GM15510 (cell line): ENCODE data around the gene NSDHL.

Experiments used
- POLR2A ChIP-seq: IDR thresholded peaks from 3 replicates; pipeline ENCODE4 v1.6.1; 2011; ENCODE audit warnings: borderline replicate concordance; ENCODE audit not compliant: insufficient read length; ENCODE audit errors: extremely low read depth

Gene NSDHL

GRCh38 chrX:152876931-152877840, 46.3 kb downstream of the NSDHL start:
- TF ChIP-seq POLR2A: no peak

DNA sequence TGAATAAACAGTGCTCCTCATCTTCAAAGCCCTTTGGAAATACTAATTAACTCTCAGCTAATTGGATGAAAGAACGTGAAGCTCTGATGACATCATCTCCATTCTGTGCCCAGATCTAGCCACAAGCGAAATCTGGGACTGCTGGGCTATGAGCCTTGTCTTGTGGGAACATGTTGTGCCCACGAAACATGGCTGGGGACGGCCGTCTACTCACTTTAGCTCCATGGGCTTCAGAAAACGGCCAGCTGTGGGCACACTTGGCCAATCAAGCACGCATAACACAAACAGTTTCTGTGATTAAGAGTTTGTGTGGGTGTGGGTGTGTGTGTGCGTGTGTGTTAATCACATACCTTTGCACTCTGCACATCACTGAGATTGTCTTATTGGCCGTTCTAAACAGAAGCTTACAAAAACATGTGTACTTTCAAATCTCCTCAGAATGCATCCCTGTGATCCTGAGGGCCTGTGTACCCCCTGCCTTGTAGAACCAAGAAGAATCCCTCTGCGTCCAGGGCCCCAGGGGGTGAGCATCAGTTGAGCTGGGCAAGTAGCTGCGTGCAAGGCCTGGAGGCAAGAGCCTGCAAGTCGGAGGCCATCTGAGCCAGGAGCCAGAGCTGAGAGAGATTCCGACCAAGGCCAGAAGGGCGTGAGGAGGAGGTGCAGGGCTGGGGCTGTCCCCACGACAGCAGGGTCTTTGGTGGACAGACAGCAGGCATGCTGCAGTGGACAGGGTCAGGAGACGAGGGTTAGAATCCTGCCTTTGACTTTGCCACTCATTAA, 48.3 kb downstream of the NSDHL start:
- no peak for TF ChIP-seq POLR2A

GRCh38 chrX:152881289-152881688, 50.4 kb downstream of the NSDHL start:
- TF ChIP-seq POLR2A: no peak

GRCh38 chrX:152884171-152884570, 53.3 kb downstream of the NSDHL start:
- TF ChIP-seq POLR2A: no peak

DNA sequence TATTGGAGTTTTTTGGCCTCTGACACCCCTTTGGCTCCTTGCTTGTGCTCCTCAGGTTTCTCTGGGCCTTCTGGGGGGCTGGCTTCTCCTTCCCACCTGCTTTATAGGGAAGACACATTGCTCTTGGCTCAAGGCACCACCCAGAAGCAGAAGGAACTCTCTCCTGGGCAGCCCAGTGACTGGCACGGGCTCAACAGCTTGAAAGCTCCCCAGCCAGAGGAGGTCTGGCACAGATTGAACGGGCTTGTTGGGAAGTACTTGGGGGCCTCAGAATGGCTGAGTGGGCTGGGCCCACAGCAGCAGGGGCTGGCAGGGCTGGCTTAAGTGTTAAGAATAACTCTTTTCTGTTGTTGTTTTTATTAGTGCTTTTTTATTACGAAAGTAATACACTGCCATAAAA, 55.9 kb downstream of the NSDHL start:
- no peak for TF ChIP-seq POLR2A

DNA sequence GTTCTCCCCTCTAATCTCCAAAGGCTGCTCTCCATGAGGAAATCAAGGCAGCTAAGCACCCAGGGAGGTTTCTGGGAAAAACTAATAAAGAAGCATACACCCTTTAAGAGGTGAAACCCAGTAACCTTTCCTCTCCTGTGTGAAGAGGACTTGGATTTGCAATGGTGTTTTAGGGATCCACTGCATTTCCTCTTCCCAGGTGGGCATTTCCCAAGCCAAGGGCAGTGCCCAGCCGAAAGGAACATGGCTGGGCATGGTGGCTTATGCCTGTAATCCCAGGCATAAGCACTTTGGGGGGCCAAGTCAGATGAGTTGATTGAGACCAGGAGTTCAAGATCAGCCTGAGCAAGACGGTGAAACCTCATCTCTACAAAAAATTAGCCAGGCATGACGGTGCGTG, 61.6 kb downstream of the NSDHL start:
- no peak for TF ChIP-seq POLR2A

DNA sequence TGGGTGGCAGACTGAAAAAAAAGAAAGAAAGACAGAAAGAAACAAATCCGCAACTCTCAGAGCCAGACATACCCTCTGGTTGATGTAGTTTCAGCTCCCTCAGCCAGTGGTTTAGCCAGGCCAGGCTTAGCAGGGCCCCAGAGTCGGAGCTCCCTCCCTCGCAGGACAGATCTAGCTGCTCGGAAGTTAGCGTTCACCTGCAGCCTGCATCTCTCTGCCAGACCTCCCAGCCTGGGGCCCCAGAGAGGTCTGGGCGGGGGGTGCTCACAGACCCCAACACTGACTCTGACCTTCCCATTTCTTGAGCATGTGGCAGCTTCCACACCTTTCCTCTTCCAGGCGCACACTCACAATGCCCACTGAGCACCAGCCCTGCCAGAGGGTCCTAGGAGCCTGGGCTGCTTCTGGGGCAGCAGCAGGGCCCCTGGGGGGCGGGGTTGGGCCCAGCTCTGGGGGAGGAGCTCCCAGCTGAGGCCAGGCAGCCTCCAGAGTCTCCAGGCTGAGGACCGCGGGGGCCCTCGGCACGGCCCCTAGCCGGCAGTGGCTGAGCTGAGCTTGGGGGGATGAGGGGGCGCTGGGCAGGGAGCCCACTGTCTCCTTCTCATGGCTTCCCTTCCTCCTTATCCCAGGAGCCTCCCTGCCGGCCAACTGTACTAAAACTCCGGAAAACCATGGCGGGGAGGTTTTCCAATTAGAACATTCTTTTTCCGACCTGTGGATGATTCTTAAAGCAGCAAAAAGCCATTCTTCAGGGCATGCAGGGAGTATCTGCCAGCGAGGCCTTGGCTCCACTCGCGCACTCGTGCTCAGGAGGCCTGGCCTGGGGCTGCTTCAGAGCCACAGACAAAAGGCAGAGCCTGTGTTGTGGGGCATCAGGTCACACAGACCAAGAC, 62.4 kb downstream of the NSDHL start:
- TF ChIP-seq POLR2A: no peak

- TF ChIP-seq POLR2A: no peak
These were observed 63.2 kb downstream of the NSDHL start for GRCh38 chrX:152893980-152894610.

DNA sequence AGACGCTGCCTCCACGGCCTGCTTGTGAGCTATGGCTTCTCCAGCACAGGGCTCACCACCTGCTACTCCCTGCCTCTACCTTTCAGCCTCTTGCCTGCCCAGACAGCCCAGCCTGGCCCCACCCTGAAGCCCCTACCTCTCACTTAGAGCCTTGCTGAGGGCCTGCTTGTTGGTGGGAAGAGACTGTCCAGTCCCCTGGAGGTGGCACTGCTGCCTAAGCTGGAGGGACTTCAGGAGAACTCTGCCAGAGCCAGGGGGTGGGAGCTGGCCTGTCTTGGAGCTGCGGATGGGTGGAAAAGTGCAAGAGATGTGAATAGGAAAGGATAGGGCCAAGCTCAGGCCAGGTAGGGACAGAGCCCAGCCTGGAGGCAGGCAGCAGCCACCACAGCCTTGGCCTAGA, 64.3 kb downstream of the NSDHL start:
- no peak for TF ChIP-seq POLR2A

- no peak for TF ChIP-seq POLR2A
These were observed 65.0 kb downstream of the NSDHL start for GRCh38 chrX:152895724-152896420.

DNA sequence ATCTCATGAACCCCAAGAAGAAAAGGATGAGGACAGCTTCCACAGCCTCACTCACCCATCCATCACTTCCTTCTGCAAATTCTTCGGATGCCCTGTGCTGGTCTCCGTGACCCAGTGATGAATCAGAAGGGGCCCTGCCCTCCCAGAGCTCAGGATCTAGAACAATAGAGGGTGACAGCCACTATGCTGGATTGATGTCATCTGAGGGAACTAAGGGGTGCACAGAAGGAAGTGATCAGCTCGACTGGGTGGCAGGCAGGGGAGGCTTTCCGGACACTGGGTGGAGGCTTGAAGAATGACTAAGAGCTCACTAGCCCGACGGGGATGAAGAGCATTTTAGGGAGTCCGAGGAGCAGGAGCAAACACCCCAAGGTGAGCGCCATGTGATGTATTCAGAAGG, 65.6 kb downstream of the NSDHL start:
- no peak for TF ChIP-seq POLR2A

DNA sequence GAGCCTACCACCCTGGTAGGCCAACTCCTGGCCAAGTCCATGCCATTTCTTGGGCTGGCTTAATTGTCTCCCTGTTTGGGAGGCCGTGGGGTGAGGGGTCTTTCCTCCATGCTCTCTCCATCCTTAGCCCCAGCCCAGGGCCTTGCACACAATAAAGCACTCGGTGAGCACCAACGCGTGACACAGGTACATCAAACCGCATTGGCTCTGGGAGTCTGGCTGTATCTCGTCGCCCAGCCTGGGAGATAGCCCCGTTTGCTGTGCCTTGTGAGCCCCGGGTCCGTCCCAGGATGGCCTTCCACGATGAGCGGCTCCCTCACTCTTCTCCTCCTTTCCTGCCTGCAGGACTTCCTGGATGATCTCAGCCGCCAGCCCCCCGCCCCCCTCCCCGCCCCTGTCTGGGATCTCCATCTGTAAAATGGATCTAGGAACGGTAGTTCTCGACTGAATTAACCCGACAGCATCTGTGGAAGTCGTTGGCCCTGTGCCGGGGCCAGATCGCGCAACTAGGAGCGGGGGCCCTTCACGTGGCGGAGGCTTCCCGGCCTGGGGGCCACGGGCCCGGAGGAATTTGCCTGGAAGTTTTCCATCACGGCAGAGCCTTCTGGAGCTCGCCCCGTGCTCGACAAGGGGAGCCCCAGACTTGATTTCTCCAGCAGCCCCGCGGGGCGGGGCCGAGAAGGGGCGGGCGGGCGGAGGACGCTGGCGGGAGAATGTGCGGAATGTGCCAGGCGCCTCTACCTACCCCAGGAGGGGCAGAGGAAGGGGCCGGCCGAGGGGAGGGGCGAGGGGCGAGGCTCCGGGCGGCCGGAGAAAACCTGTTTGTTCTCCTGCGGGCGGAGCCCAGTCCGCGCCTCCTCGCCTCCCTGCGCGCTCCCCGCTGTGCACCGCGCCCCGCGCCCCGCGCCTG, 66.6 kb downstream of the NSDHL start, which contains the start of gene ZNF185:
TSS of gene ZNF185 (plus strand) at position 846 of the 910 bp plus-strand sequence. CDS start 16,423 bp downstream, outside the sequence.
- TF ChIP-seq POLR2A: no peak
